ENCODE results near the gene COG5. TPM values are rescaled to one million over a fixed set of nuclear protein-coding genes. Genes with fewer than 3 reads are reported as not detected.

COG5 gene
- polyA plus RNA-seq, 3 donors, result 12.7 to 29.0 (median 28.1) TPM

DNA sequence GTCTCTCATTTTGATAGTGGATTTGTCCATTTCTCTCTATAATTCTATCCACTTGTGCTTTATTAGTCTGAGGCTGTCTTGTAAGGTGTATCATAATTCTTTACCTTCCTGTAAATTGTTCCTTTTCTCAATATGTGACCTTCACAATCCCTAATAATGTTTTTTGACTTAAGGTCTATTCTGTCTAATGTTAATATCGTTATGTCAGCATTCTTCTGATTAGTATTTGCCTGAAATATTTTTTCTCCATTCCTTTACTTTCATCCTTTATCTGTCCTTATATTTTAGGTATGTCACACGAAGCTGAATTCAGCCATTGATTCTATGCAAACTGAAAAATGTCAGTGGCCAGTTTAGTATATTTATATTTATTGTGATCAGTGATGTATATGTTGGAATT lies 295.1 kb downstream of the COG5 start:
- Mint-ChIP-seq H3K4me3 (no peak overlapping the region), H3K36me3 (peaks cover 18 to 25% of the 10 kb centered on the region in 2 donors), H3K4me1 (no peaks in the 10 kb centered on the region), H3K27ac (no peak overlapping the region), H3K9me3 (no peaks in the 10 kb centered on the region), H3K27me3 (ENCODE audit: low read depth in 3 of 3) (peaks cover 0 to 2% (median 0%) of the 10 kb centered on the region in 3 donors)
- DNase-seq, result no peak
- no peak overlapping the region for H3K4me3 ChIP-seq (replicated peaks in 1 of 3; ENCODE audit: low read depth in 2 of 3, low read length in 3 of 3)
- peaks cover 4 to 20% of the 10 kb centered on the region in 2 donors for H3K36me3 ChIP-seq (replicated peaks in 1 of 2; ENCODE audit: control insufficient read depth in 1 of 2, insufficient read depth in 2 of 2, low read length in 2 of 2)
- H3K9me3 ChIP-seq (replicated peaks in 1 of 2; ENCODE audit: control insufficient read depth in 1 of 2, insufficient read depth in 1 of 2, low read length in 2 of 2), result no peaks in the 10 kb centered on the region
- no peak overlapping the region for H2AFZ ChIP-seq (ENCODE audit: insufficient read depth, low read depth, low read length, poor library complexity, severe bottlenecking)
- no peaks in the 10 kb centered on the region for H4K20me1 ChIP-seq (ENCODE audit: insufficient read depth, low read length)
- TF ChIP-seq, protein P1, sequence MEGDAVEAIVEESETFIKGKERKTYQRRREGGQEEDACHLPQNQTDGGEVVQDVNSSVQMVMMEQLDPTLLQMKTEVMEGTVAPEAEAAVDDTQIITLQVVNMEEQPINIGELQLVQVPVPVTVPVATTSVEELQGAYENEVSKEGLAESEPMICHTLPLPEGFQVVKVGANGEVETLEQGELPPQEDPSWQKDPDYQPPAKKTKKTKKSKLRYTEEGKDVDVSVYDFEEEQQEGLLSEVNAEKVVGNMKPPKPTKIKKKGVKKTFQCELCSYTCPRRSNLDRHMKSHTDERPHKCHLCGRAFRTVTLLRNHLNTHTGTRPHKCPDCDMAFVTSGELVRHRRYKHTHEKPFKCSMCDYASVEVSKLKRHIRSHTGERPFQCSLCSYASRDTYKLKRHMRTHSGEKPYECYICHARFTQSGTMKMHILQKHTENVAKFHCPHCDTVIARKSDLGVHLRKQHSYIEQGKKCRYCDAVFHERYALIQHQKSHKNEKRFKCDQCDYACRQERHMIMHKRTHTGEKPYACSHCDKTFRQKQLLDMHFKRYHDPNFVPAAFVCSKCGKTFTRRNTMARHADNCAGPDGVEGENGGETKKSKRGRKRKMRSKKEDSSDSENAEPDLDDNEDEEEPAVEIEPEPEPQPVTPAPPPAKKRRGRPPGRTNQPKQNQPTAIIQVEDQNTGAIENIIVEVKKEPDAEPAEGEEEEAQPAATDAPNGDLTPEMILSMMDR (IDR thresholded peaks at IDR 0.05), result no peak
- no peaks in the 10 kb centered on the region for H3K79me2 ChIP-seq (ENCODE audit: insufficient read depth, low read length)
- no CpG with 5 or more reads among the region's 2 CpGs for WGBS (ENCODE audit: insufficient coverage)
- no peaks in the 10 kb centered on the region for H3K4me1 ChIP-seq (ENCODE audit: control insufficient read depth in 1 of 2, insufficient read depth in 2 of 2, low read length in 2 of 2)
- intact Hi-C loops (cut with micrococcal nuclease), result no loop called here
- no peak overlapping the region for H3K27ac ChIP-seq (ENCODE audit: low read depth in 1 of 2, low read length in 2 of 2)
- H3K4me2 ChIP-seq (replicated peaks; ENCODE audit: extremely low read depth, low read length, poor library complexity, severe bottlenecking), result no peak overlapping the region
- H3K27me3 ChIP-seq (ENCODE audit: control insufficient read depth in 2 of 2, insufficient read depth in 2 of 2, low read length in 2 of 2), result no peaks in the 10 kb centered on the region
- H3K9ac ChIP-seq (ENCODE audit: insufficient read depth, low read length, poor library complexity, severe bottlenecking), result no peak overlapping the region

DNA sequence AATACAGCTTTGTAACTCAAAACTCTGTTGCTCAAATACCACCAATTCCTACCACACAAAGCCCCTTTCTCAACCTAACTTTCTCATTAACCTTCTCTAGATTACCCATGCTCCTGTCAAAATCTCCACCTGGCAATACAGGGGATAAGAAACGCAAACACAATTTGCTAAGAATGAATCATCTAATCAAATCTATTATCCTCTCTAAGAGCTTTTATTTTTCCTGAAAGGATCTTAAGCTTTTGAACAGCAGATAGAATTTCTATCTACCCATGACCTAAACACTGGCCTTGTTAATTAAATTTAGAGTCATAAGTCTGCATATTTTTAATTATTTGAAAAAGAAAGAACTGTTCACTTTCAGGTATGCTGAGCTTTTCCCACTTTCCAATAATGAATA lies 296.6 kb downstream of the COG5 start:
- H3K9me3 Mint-ChIP-seq, result no peaks in the 10 kb centered on the region
- no CpG with 5 or more reads among the region's 1 CpG for WGBS (ENCODE audit: insufficient coverage)
- H3K4me1 ChIP-seq (ENCODE audit: control insufficient read depth in 1 of 2, insufficient read depth in 2 of 2, low read length in 2 of 2), result no peaks in the 10 kb centered on the region
- intact Hi-C loops (cut with micrococcal nuclease), result no loop called here
- H3K36me3 ChIP-seq (replicated peaks in 1 of 2; ENCODE audit: control insufficient read depth in 1 of 2, insufficient read depth in 2 of 2, low read length in 2 of 2), result peaks cover 6 to 9% of the 10 kb centered on the region in 2 donors
- H3K9ac ChIP-seq (ENCODE audit: insufficient read depth, low read length, poor library complexity, severe bottlenecking), result no peak overlapping the region
- H3K4me3 ChIP-seq (replicated peaks in 1 of 3; ENCODE audit: low read depth in 2 of 3, low read length in 3 of 3), result no peak overlapping the region
- no peak overlapping the region for H3K4me2 ChIP-seq (replicated peaks; ENCODE audit: extremely low read depth, low read length, poor library complexity, severe bottlenecking)
- H3K9me3 ChIP-seq (replicated peaks in 1 of 2; ENCODE audit: control insufficient read depth in 1 of 2, insufficient read depth in 1 of 2, low read length in 2 of 2), result no peaks in the 10 kb centered on the region
- DNase-seq, result no peak
- no peak overlapping the region for H3K27ac ChIP-seq (ENCODE audit: low read depth in 1 of 2, low read length in 2 of 2)
- H3K4me3 Mint-ChIP-seq, result no peak overlapping the region
- H3K79me2 ChIP-seq (ENCODE audit: insufficient read depth, low read length), result no peaks in the 10 kb centered on the region
- H2AFZ ChIP-seq (ENCODE audit: insufficient read depth, low read depth, low read length, poor library complexity, severe bottlenecking), result no peak overlapping the region
- H3K36me3 Mint-ChIP-seq, result peaks cover 21 to 29% of the 10 kb centered on the region in 2 donors
- TF ChIP-seq, protein P1 (IDR thresholded peaks at IDR 0.05), result no peak
- no peaks in the 10 kb centered on the region for H3K27me3 ChIP-seq (ENCODE audit: control insufficient read depth in 2 of 2, insufficient read depth in 2 of 2, low read length in 2 of 2)
- peaks cover 0 to 2% (median 0%) of the 10 kb centered on the region in 3 donors for H3K27me3 Mint-ChIP-seq (ENCODE audit: low read depth in 3 of 3)
- H3K4me1 Mint-ChIP-seq, result no peaks in the 10 kb centered on the region
- no peaks in the 10 kb centered on the region for H4K20me1 ChIP-seq (ENCODE audit: insufficient read depth, low read length)
- no peak overlapping the region for H3K27ac Mint-ChIP-seq
